Mucosa of descending colon (tissue), 3 donors: ENCODE results near the gene KCNQ1OT1. TPM values are rescaled to one million over a fixed set of nuclear protein-coding genes. Genes with fewer than 3 reads are reported as not detected.
A peak's percentile ranks its signal among the peaks of the same experiment; 100 is the strongest.

Experiments used
- ATAC-seq: fragments of 200-7000 bp; cut with Tn5 transposase; one replicate; pipeline ENCODE4 v1.9.1; 2020; ENCODE audit warnings: mild to moderate bottlenecking, moderate library complexity
- DNase-seq, 3 donors: peaks; one replicate each; pipeline ENCODE4 v3.0.0-alpha.2; 2020
- H3K36me3 ChIP-seq: fragments of 200-600 bp; one replicate; pipeline ENCODE4 v1.8.0; 2021; ENCODE audit warnings: low read depth, mild to moderate bottlenecking
- H3K4me1 ChIP-seq: fragments of 200-600 bp; one replicate; pipeline ENCODE4 v1.8.0; 2021; ENCODE audit warnings: low read depth, mild to moderate bottlenecking
- H3K4me3 ChIP-seq: fragments of 200-600 bp; one replicate; pipeline ENCODE4 v1.8.0; 2021; ENCODE audit warnings: mild to moderate bottlenecking
- H3K9me3 ChIP-seq: fragments of 200-600 bp; one replicate; pipeline ENCODE4 v1.8.0; 2021; ENCODE audit warnings: mild to moderate bottlenecking
- intact Hi-C, 2 donors: fragments of 100-400 bp; cut with DNase I in 1 of 2; cut with micrococcal nuclease in 1 of 2; formaldehyde crosslinking; loops; one replicate each; pipeline versions ENCODE4 v1.11.0 to v1.11.1; 2022; cut with DNase I, micrococcal nuclease
- total RNA-seq, 3 donors: library from RNA; stranded (reverse); fragmentation: NEBNext Ultra II Directional in 2 of 3; extraction: Animal tissue kit (Norgen Biotek cat#: 25700) in 2 of 3; gene quantifications; one replicate each; pipeline versions ENCODE4 v1.2.1 to v1.2.4, GENCODE V29; 2021 to 2023
- TF ChIP-seq, protein P1 (sequence below): fragments of 200-600 bp; IDR thresholded peaks from one replicate; pipeline ENCODE4 v1.8.0; 2022; ENCODE audit warnings: antibody characterized with exemption, mild to moderate bottlenecking
- donor health status: DM: no; HTN: no; CAD: no; lungs with moderate emphysema.
- donor health status: DM: no; HTN: no; CAD: no.
- donor health status: DM: no; HTN: yes; CAD: no.

KCNQ1OT1 gene
- total RNA-seq, 3 donors from 2014 or later: 1.5 to 1.7 (median 1.7) TPM

DNA sequence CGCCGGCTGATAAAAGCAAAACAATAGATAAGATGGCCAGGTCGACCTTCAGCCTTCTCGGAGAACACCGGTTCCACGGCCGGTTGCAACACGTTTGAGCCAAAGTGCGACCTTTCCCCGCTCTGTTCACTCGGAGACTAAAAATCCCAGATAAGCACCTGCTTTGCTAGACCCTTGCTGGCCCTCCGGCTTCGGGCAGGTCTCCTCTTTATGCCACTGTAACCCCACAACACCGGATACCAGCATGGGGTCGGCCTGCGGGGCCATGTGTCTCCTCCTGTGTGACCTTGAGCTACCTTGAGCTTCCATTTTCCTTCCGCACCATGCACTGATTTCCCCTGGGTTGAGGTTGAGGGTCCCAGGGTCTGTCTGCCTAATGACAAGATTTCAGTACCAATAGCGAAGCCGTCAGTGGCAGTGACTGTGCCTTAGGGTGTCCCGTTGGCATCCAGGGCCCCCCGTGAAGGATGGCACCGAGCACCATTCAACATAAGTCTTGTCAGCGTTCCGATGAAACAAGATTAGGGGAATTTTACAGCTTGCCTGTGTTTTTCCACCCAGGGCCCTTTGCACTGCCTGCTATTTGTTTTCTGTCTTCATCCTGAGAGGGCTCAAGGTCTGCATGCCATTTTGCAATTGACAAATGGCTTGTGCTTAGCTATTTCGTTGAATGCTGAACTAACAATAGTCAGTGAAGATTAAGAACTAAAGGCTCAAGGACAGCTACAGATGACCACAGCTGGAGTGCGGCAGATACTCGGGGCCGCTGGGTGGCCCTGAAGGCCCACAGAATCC lies 136.4 kb downstream of the KCNQ1OT1 start:
- H3K36me3 ChIP-seq: no peaks in the 10 kb centered on the region
- TF ChIP-seq, protein P1, sequence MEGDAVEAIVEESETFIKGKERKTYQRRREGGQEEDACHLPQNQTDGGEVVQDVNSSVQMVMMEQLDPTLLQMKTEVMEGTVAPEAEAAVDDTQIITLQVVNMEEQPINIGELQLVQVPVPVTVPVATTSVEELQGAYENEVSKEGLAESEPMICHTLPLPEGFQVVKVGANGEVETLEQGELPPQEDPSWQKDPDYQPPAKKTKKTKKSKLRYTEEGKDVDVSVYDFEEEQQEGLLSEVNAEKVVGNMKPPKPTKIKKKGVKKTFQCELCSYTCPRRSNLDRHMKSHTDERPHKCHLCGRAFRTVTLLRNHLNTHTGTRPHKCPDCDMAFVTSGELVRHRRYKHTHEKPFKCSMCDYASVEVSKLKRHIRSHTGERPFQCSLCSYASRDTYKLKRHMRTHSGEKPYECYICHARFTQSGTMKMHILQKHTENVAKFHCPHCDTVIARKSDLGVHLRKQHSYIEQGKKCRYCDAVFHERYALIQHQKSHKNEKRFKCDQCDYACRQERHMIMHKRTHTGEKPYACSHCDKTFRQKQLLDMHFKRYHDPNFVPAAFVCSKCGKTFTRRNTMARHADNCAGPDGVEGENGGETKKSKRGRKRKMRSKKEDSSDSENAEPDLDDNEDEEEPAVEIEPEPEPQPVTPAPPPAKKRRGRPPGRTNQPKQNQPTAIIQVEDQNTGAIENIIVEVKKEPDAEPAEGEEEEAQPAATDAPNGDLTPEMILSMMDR: no peak
- intact Hi-C loops: no loop called here
- ATAC-seq (no peak), DNase-seq (peak in 2 of 3 donors; percentile 10 to 23)
- H3K4me3 ChIP-seq: no peak overlapping the region
- no peaks in the 10 kb centered on the region for H3K9me3 ChIP-seq
- peaks cover 4% of the 10 kb centered on the region for H3K4me1 ChIP-seq

DNA sequence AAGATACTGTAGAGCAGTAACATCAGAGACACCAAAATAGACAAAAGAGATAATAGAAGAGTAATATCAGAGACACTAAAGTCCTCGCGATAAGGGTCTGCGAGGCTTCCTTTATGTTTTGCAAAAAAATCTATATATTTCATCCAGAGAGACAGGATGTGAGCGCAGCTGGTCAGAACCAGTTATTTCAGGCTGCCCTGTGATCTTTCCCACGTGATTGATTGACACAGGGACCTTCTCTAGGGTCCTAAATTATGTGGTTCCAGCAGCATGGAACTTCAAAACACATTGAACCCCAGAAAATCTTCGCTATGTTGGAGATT lies 136.9 kb downstream of the KCNQ1OT1 start:
- no peak for DNase-seq
- Histone ChIP-seq H3K9me3 (no peaks in the 10 kb centered on the region), H3K36me3 (no peaks in the 10 kb centered on the region), H3K4me1 (peaks cover 4% of the 10 kb centered on the region), H3K4me3 (no peak overlapping the region)
- TF ChIP-seq, protein P1: no peak
- ATAC-seq: no peak
- intact Hi-C loops: no loop called here

DNA sequence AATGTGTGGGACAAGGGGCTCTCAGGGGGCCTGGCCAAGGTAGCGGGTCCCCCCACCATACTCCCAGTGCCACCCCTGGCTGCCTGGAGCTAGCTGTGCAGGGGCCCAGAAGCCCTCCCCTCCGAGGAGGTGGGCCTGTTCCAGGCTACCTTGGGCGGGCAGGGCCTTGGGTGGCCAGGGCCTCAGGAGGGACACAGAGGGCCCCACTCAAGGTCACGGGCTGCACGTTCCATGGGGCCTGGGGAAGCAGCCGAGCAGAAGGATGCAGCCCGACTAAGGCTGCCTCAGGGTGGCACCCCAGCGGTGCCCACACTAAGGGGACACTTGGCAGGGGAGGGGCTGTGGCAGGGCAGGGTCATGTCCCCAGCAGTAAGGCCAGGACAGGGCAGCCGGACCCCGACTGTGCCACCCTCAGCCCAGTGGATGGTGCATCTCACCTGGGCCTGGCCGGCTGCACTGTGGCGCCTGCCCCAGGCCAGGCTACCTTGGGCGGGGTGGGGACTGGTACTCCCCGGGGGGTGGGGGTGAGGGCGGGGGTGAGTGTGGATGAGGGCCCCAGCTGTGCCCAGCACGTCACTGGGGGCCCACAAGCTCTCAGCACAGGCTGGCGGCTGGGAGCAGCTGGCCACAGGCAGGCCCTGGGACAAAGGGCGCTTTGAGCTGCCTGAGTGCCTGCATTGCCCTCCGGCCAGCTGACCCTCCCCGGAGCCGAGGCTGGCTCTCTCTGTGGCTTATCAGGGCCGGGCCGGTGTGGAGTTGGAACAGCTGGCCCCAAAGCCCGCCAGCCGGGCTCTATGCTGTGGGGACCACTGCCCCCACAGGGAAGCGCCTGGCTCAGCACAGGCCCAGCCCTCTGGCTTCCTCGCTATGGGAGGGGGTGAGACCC lies 137.9 kb downstream of the KCNQ1OT1 start:
- H3K9me3 ChIP-seq: no peaks in the 10 kb centered on the region
- DNase-seq: peak in 2 of 3 donors; percentile 26 to 33
- H3K4me1 ChIP-seq: peaks cover 4% of the 10 kb centered on the region
- TF ChIP-seq, protein P1: no peak
- no peaks in the 10 kb centered on the region for H3K36me3 ChIP-seq
- H3K4me3 ChIP-seq: no peak overlapping the region
- no peak for ATAC-seq
- intact Hi-C loops: no loop called here

DNA sequence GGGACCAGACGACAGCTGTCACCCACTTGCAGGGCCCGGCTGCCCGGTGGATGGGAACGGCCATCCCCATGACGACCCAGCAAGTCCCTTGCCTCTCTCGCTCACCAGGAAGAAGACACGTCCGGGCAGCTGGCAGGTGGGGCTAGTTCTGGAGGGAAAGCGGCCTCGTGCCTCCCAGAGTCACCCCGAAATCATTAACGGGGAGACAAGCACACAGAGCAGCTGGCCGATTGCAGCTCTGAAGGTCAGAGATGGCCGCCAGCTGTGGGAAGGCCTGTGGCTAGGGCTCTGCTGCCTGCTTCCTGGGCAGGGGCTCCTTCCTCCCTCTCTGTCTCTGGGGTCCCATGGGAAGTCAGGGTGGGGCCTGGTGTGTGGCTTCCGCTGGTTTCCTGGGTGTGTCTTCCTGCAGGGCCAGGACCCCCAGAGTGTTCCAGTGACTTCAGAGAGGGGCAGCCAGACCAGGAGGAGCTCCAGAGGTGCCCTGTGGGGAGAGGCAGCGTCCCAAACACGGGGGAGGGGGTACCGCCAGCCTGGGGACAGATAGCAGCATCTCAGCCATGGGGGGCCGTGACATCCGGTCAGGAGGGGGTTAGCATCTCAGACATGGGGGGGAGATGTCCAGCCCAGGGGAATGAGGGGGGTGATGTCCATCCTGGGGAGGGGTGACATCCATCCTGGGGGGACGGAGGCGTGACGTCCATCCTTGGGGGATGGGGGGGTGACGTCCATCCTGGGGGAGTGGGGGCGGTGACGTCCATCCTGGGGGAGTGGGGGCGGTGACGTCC lies 140.1 kb downstream of the KCNQ1OT1 start:
- Histone ChIP-seq H3K36me3 (no peaks in the 10 kb centered on the region), H3K4me1 (no peaks in the 10 kb centered on the region), H3K9me3 (no peaks in the 10 kb centered on the region), H3K4me3 (no peak overlapping the region)
- intact Hi-C loops: no loop called here
- DNase-seq (peak in 2 of 3 donors; percentile 19 to 28), ATAC-seq (no peak)
- TF ChIP-seq, protein P1: no peak

DNA sequence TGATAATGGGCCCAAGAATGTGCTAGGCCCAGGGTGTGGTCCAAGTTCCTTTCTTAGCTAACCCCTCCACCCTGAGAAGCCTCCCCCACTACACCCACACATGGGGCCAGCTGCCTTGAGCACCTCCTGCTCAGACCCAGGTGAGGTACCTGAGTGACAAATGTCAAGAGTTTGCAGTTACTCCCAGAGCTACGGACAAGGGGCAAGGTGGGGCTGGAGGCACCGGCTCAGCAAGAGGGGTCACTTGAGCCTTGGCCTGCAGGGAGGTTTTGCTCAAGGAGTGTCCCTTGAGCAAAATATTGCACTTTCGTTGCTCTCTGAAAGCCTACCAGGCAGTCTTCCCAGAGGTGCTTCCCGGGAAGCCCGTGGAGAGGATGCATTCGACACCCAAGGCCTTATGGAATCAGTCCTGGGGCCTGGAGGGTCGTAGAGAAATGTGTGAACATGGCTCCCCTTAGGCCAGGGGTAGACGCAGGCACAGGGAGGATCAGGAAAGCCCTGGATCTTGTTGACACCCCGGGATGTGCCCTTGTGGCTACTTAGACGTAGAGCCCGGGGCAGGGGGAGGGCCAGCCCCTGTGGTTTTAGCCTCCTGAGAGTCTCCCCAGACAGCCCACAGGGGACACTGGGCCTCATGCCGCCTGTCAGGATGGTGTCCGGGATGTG lies 140.8 kb downstream of the KCNQ1OT1 start:
- intact Hi-C loops: no loop called here
- no peaks in the 10 kb centered on the region for H3K9me3 ChIP-seq
- TF ChIP-seq, protein P1: no peak
- H3K4me1 ChIP-seq: no peaks in the 10 kb centered on the region
- no peak overlapping the region for H3K4me3 ChIP-seq
- H3K36me3 ChIP-seq: no peaks in the 10 kb centered on the region
- DNase-seq (peak in 2 of 3 donors; percentile 6 to 25), ATAC-seq (no peak)
